Measurements from ENCODE around the gene ANK3.

ANK3 gene

GRCh38 chr10:60008816-60009215 is 380.9 kb downstream of the ANK3 start:
- no peak for DNase-seq

GRCh38 chr10:60006062-60006461 is 383.6 kb downstream of the ANK3 start:
- DNase-seq = no peak

- DNase-seq = no peak
Measured at GRCh38 chr10:60003651-60004523, 385.8 kb downstream of the ANK3 start.

- DNase-seq = no peak
Measured at GRCh38 chr10:60000747-60001146, 388.9 kb downstream of the ANK3 start.

GRCh38 chr10:59997827-59998525 is 391.7 kb downstream of the ANK3 start:
- DNase-seq = no peak

GRCh38 chr10:59995862-59996261 is 393.8 kb downstream of the ANK3 start:
- no peak for DNase-seq

- DNase-seq = no peak
Measured at GRCh38 chr10:59993931-59994330, 395.7 kb downstream of the ANK3 start.

GRCh38 chr10:59991661-59992060 is 398.0 kb downstream of the ANK3 start:
- no peak for DNase-seq

- no peak for DNase-seq
Measured at GRCh38 chr10:59991117-59991516, 398.6 kb downstream of the ANK3 start.

GRCh38 chr10:59985639-59986038 is 404.0 kb downstream of the ANK3 start:
- no peak for DNase-seq

GRCh38 chr10:59984415-59984814 is 405.3 kb downstream of the ANK3 start:
- no peak for DNase-seq

GRCh38 chr10:59980356-59980755 is 409.3 kb downstream of the ANK3 start:
- no peak for DNase-seq

- no peak for DNase-seq
Measured at GRCh38 chr10:59977486-59977885, 412.2 kb downstream of the ANK3 start.

GRCh38 chr10:59976909-59977308 is 412.8 kb downstream of the ANK3 start:
- no peak for DNase-seq
